H1 (cell line): Measurements from ENCODE around the gene HIVEP3. TPM values are rescaled to one million over a fixed set of nuclear protein-coding genes. Genes with fewer than 3 reads are reported as not detected.

ENCODE experiments used
- CTCF ChIA-PET: fragments of 300-600 bp; sonication (Branson Sonifier 250); formaldehyde crosslinking; loops from one replicate; lab custom pipeline; 2021; ENCODE audit not compliant: partially characterized antibody; lab: Charles Lee
- POLR2A ChIA-PET: fragments of 300-600 bp; sonication (Branson Sonifier 250); formaldehyde crosslinking; loops from one replicate; lab custom pipeline; 2021; ENCODE audit warnings: inconsistent platforms; ENCODE audit not compliant: partially characterized antibody; lab: Charles Lee
- DNase-seq, 2 experiments: peaks; one replicate each; pipeline versions ENCODE4 v3.0.0 to v3.0.0-alpha.2; 2010 to 2022; ENCODE audit warnings: low spot score in 2 of 2, low read depth in 1 of 2, mixed read lengths in 1 of 2
- FAIRE-seq: peaks from 2 replicates; lab custom pipeline; 2011; peaks lifted over from hg19 to GRCh38; lab: Jason Lieb, UNC
- H2AFZ ChIP-seq: 2 replicates; pipeline ENCODE4 v1.8.1; 2012; ENCODE audit warnings: low read length, inconsistent platforms
- H2AK5ac ChIP-seq: 2 replicates; pipeline ENCODE4 v1.6.1; 2013; ENCODE audit warnings: low read depth, low read length
- H2BK120ac ChIP-seq: replicated peaks from 2 replicates; pipeline ENCODE3; 2013; ENCODE audit warnings: low read depth, low read length, inconsistent platforms
- H2BK12ac ChIP-seq: 2 replicates; pipeline ENCODE4 v1.6.1; 2013; ENCODE audit warnings: low read depth, low read length
- H2BK15ac ChIP-seq: 2 replicates; pipeline ENCODE4 v1.6.1; 2013; ENCODE audit warnings: low read length
- H2BK20ac ChIP-seq: 2 replicates; pipeline ENCODE4 v1.6.1; 2013; ENCODE audit warnings: low read length
- H2BK5ac ChIP-seq: 2 replicates; pipeline ENCODE4 v1.6.1; 2013; ENCODE audit warnings: low read depth, low read length
- H3K14ac ChIP-seq: 2 replicates; pipeline ENCODE4 v1.6.1; 2013; ENCODE audit warnings: inconsistent platforms; ENCODE audit not compliant: insufficient read length
- H3K18ac ChIP-seq: 2 replicates; pipeline ENCODE4 v1.6.1; 2013; ENCODE audit warnings: low read length; ENCODE audit errors: extremely low read depth
- H3K23ac ChIP-seq: 2 replicates; pipeline ENCODE4 v1.6.1; 2013; ENCODE audit warnings: inconsistent platforms; ENCODE audit not compliant: insufficient read length
- H3K23me2 ChIP-seq: 2 replicates; pipeline ENCODE4 v1.6.1; 2013; ENCODE audit warnings: low read depth, low read length
- H3K27ac ChIP-seq: 2 replicates; pipeline ENCODE4 v1.6.1; 2011; ENCODE audit warnings: low read depth, low read length, inconsistent platforms
- H3K27me3 ChIP-seq, 4 experiments: replicated peaks in 1 of 4; 1 replicate in 1 of 4; 2 replicates in 3 of 4; pipeline versions ENCODE4 v1.6.1 to v1.8.1; 2011 to 2013; ENCODE audit warnings: low read length in 3 of 4, mild to moderate bottlenecking in 3 of 4, inconsistent platforms in 2 of 4, mixed read lengths in 2 of 4, moderate library complexity in 1 of 4; ENCODE audit not compliant: control insufficient read depth in 3 of 4, insufficient read depth in 3 of 4; ENCODE audit errors: extremely low read depth in 1 of 4
- H3K36me3 ChIP-seq, 4 experiments: 2 replicates each; pipeline versions ENCODE4 v1.6.1 to v1.8.1; 2011 to 2013; ENCODE audit warnings: mild to moderate bottlenecking in 4 of 4, low read length in 3 of 4, moderate library complexity in 2 of 4, control low read depth in 1 of 4, inconsistent platforms in 1 of 4; ENCODE audit not compliant: insufficient read depth in 4 of 4, control insufficient read depth in 2 of 4
- H3K4ac ChIP-seq: replicated peaks from 2 replicates; pipeline ENCODE3; 2013; ENCODE audit warnings: low read length, low read depth, mixed read lengths, inconsistent platforms; ENCODE audit not compliant: insufficient read length
- H3K4me1 ChIP-seq, 4 experiments: replicated peaks in 1 of 4; 1 replicate in 1 of 4; 2 replicates in 3 of 4; pipeline versions ENCODE4 v1.6.1 to v1.8.1; 2011 to 2013; ENCODE audit warnings: low read length in 3 of 4, inconsistent platforms in 2 of 4, mixed read lengths in 1 of 4; ENCODE audit not compliant: insufficient read depth in 4 of 4, control insufficient read depth in 3 of 4
- H3K4me2 ChIP-seq, 2 experiments: 2 replicates each; pipeline versions ENCODE4 v1.6.1 to v1.8.1; 2011 to 2013; ENCODE audit warnings: low read depth in 2 of 2, low read length in 2 of 2, control low read depth in 1 of 2, inconsistent platforms in 1 of 2, mild to moderate bottlenecking in 1 of 2; ENCODE audit not compliant: insufficient read depth in 1 of 2
- H3K4me3 ChIP-seq, 4 experiments: fragments of 200-600, 300-600 bp in 1 of 4; sonication (generic), shearing (Covaris generic), sonication (Bioruptor Twin) in 1 of 4; 2 replicates each; pipeline versions ENCODE4 v1.5.1 to v1.8.1; 2011 to 2016; ENCODE audit warnings: low read length in 4 of 4, low read depth in 3 of 4, control low read depth in 2 of 4, inconsistent platforms in 2 of 4, mild to moderate bottlenecking in 2 of 4, mixed read lengths in 1 of 4, moderate library complexity in 1 of 4; ENCODE audit not compliant: insufficient read depth in 2 of 4; ENCODE audit errors: extremely low read depth in 1 of 4
- H3K56ac ChIP-seq: replicated peaks from 2 replicates; pipeline ENCODE3; 2013; ENCODE audit warnings: low read depth, mild to moderate bottlenecking, mixed read lengths, low read length, inconsistent platforms; ENCODE audit not compliant: insufficient read length
- H3K79me1 ChIP-seq: 2 replicates; pipeline ENCODE4 v1.6.1; 2013; ENCODE audit warnings: low read depth, low read length, control low read depth
- H3K79me2 ChIP-seq, 2 experiments: 2 replicates each; pipeline versions ENCODE4 v1.6.1 to v1.8.1; 2012 to 2013; ENCODE audit warnings: low read length in 2 of 2, mild to moderate bottlenecking in 2 of 2, inconsistent platforms in 1 of 2; ENCODE audit not compliant: insufficient read depth in 2 of 2, control insufficient read depth in 1 of 2
- H3K9ac ChIP-seq, 4 experiments: replicated peaks in 1 of 4; 1 replicate in 1 of 4; 2 replicates in 3 of 4; pipeline versions ENCODE4 v1.6.1 to v1.8.1; 2011 to 2013; ENCODE audit warnings: low read depth in 3 of 4, low read length in 3 of 4, control low read depth in 2 of 4, mild to moderate bottlenecking in 2 of 4, moderate library complexity in 2 of 4, inconsistent platforms in 1 of 4; ENCODE audit errors: extremely low read depth in 1 of 4
- H3K9me3 ChIP-seq, 2 experiments: 2 replicates each; pipeline versions ENCODE4 v1.6.1 to v1.8.1; 2012 to 2013; ENCODE audit warnings: mild to moderate bottlenecking in 2 of 2, moderate library complexity in 2 of 2, control low read depth in 1 of 2, inconsistent platforms in 1 of 2, low read depth in 1 of 2, low read length in 1 of 2, mixed read lengths in 1 of 2; ENCODE audit not compliant: insufficient read depth in 2 of 2
- H4K20me1 ChIP-seq, 2 experiments: replicated peaks in 1 of 2; 2 replicates each; pipeline versions ENCODE3 to v1.8.1; 2011 to 2013; ENCODE audit warnings: inconsistent platforms in 2 of 2, low read length in 2 of 2, mild to moderate bottlenecking in 1 of 2; ENCODE audit not compliant: insufficient read depth in 2 of 2, control insufficient read depth in 1 of 2
- H4K5ac ChIP-seq: 2 replicates; pipeline ENCODE4 v1.6.1; 2013; ENCODE audit warnings: low read length, low read depth, mixed read lengths, inconsistent platforms; ENCODE audit not compliant: insufficient read length
- H4K8ac ChIP-seq: 2 replicates; pipeline ENCODE4 v1.8.0; 2013; ENCODE audit warnings: mild to moderate bottlenecking, moderate library complexity, low read length, inconsistent platforms; ENCODE audit not compliant: insufficient read depth; ENCODE audit errors: extremely low read depth
- H4K91ac ChIP-seq: replicated peaks from 2 replicates; pipeline ENCODE3; 2013; ENCODE audit warnings: low read length, mixed read lengths, inconsistent platforms; ENCODE audit not compliant: insufficient read length
- NRF1 ChIP-seq: IDR thresholded peaks from 2 replicates; pipeline ENCODE4 v1.6.1; 2011; ENCODE audit warnings: mild to moderate bottlenecking, low read depth, low read length, improper control_type of control experiment
- POLR2A ChIP-seq, 2 experiments: IDR thresholded peaks; 1 replicate in 1 of 2; 2 replicates in 1 of 2; pipeline ENCODE4 v1.6.1; 2011; ENCODE audit warnings: low read depth in 2 of 2, low read length in 2 of 2, mild to moderate bottlenecking in 2 of 2; ENCODE audit errors: control extremely low read depth in 1 of 2
- RBBP5 ChIP-seq: IDR thresholded peaks from 2 replicates; pipeline ENCODE4 v1.7.1; 2012; ENCODE audit warnings: low read depth, mild to moderate bottlenecking, inconsistent platforms, low read length, moderate library complexity, borderline replicate concordance
- SIRT6 ChIP-seq: IDR thresholded peaks from one replicate; pipeline ENCODE4 v1.7.1; 2012; ENCODE audit warnings: low read length, inconsistent platforms
- YY1 ChIP-seq: IDR thresholded peaks from 2 replicates; pipeline ENCODE4 v1.6.1; 2011; ENCODE audit warnings: low read depth, mild to moderate bottlenecking, low read length
- WGBS, 2 experiments: shearing (Covaris generic) in 1 of 2; methylation state at CpG; one replicate each; pipeline versions ENCODE4 v1.1.6 to v1.1.7; 2013 to 2015; ENCODE audit warnings: low lambda C conversion rate in 2 of 2, mixed read lengths in 2 of 2, inconsistent platforms in 1 of 2, low coverage in 1 of 2, missing lambda C conversion rate in 1 of 2; ENCODE audit not compliant: insufficient replicate concordance in 2 of 2, insufficient coverage in 1 of 2, insufficient read length in 1 of 2; ENCODE audit errors: extremely low coverage in 1 of 2, missing lambda C conversion rate in 1 of 2; 5-methylcytosine and 5-hydroxymethylcytosine counted together
- polyA plus RNA-seq, 7 experiments: library from polyadenylated mRNA; depleted of rRNA in 3 of 7; stranded (reverse) in 5 of 7; unstranded in 2 of 7; fragments of >200 nt in 5 of 7; fragments of 200-250 nt in 2 of 7; gene quantifications; 1 replicate in 5 of 7; 2 replicates in 1 of 7; 4 replicates in 1 of 7; pipeline versions ENCODE4 v1.2.1 to v1.2.3, GENCODE V29; 2011 to 2013; ENCODE audit warnings: missing spikeins in 2 of 7, mixed read lengths in 2 of 7
- total RNA-seq: library from RNA; stranded (reverse); fragmentation: NEBNext Ultra II Directional; extraction: Animal tissue kit (Norgen Biotek cat#: 25700); gene quantifications from 2 replicates; pipeline ENCODE4 v1.2.1, GENCODE V29; 2021

Gene HIVEP3
- total and polyA plus RNA-seq, 2 of the 8 experiments (the other 6 are each of a cell fraction or from before 2014, with no cell fraction given), result 0.24 to 0.69 TPM

DNA sequence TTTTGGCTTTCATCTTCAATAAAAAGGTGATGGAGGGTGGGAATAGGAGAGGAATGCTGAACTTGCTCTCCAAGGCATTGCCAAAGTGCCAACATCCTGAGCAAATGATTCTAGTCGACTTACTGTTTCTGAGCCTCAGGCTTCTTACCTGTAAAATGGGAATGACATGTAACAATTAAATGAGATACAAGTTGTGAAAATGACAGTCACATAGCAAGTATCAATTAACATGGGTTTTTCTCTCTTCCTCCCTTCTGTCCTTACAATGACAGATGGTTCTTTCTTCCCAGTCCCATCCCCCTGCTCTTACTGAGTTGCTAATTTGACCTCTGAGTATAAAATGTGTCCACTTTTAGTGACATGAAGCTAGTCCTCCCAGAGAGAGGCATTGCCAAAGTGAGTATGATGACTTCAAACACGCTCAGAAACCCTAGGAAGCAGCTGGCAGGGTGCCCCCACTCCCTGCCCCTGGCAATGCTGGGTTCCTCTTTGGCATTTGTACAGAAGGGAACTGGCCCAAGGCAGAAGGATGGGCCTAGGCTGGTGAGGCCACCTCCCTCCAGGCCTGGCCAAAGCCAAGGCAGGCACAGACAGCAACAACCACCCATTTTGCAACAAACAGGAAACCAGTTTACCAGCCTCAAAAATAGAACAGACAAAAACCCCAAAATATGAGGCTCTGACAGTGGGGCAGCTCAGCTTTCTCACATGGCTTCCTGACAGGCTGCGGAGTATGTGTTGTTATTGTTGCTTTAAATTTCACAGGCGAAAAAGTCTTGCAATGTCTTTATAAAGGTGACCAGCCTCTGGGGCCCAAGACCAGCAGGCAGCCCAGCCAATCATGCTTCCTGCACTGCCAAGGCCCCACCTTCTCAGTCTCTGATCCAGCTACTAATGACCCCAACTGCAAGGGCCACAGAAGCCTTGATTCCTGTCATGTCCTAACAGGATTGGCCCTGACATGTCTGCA is 115.9 kb downstream of the HIVEP3 start:
- no peak for DNase-seq
- Histone ChIP-seq H3K27ac (no peak overlapping the region), H3K9me3 (no peaks in the 10 kb centered on the region), H3K4me2 (no peak overlapping the region), H2AK5ac (no peak overlapping the region), H3K36me3 (no peaks in the 10 kb centered on the region), H2BK5ac (no peak overlapping the region), H3K27me3 (no peaks in the 10 kb centered on the region), H2AFZ (no peak overlapping the region), H3K79me2 (no peaks in the 10 kb centered on the region), H4K20me1 (no peaks in the 10 kb centered on the region), H3K4me1 (peaks cover 0 to 4% (median 1%) of the 10 kb centered on the region in 4 experiments; a peak in 3 of 7 replicates), H3K79me1 (no peaks in the 10 kb centered on the region; the same call in 1 of the 2 replicates), H3K23ac (no peak overlapping the region), H2BK12ac (no peak overlapping the region), H3K23me2 (no peaks in the 10 kb centered on the region), H4K8ac (no peak overlapping the region), H3K18ac (no peak overlapping the region), H3K14ac (no peak overlapping the region), H3K4ac (no peak overlapping the region), H3K56ac (no peak overlapping the region), H4K91ac (no peak overlapping the region), H3K4me3 (no peak overlapping the region), H2BK120ac (no peak overlapping the region), H3K9ac (no peak overlapping the region), H4K5ac (no peak overlapping the region), H2BK20ac (no peak overlapping the region), H2BK15ac (no peak overlapping the region)
- CTCF ChIA-PET, result no interaction called here
- FAIRE-seq, result no peak
- POLR2A ChIA-PET, result no interaction called here
- 88% methylated on average over 4 of the region's 4 CpGs; no CpG with 5 or more reads in 1 of the 2 experiments for WGBS, 2 experiments
- TF ChIP-seq NRF1 (no peak), RBBP5 (no peak), YY1 (no peak), SIRT6 (no peak), POLR2A (IDR thresholded peaks at IDR 0.05; ENCODE audit: control extremely low read depth in 1 of 2, low read depth in 2 of 2, low read length in 2 of 2) (no peak)
